HG02981 (cell line): ENCODE measurements around the gene CHST5.

Experiments used
- ATAC-seq: cut with Tn5 transposase; IDR thresholded peaks from one replicate; pipeline ENCODE4 v1.9.1; 2021; ENCODE audit warnings: mild to moderate bottlenecking, moderate library complexity; ENCODE audit not compliant: unreplicated experiment

CHST5 gene

DNA sequence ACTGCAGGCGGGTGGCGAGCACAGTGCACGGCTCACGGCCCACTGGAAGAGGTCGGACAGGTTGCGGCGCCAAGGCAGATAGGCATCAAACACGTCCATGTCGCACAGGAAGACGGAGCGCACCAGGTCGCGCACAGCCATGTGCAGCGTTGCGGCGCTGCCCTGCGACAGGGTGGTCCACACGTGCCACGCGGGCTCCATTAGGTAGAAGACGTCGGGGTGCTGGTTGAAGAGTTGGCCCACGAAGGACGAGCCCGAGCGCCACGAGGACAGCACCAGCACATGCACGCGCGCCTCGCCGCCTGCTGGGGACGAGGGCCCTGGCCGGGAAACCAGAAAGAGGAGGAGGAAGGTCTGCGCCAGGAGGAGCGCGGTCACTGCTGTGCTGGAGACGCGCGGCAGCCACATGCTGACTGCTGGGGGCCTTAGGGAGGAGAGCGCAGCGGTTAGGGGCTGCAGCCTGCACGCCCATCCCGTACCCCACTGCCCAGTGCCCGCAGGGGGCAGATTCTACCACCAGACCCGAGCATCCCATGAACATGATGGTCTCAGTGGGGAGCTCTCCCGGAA, 56.4 kb downstream of the CHST5 start:
- ATAC-seq, result no peak
